ENCODE data around the gene NPDC1. TPM values are rescaled to one million over a fixed set of nuclear protein-coding genes. Genes with fewer than 3 reads are reported as not detected.

Gene NPDC1
- total RNA-seq, 1 donor from 2014 or later = 124 TPM

DNA sequence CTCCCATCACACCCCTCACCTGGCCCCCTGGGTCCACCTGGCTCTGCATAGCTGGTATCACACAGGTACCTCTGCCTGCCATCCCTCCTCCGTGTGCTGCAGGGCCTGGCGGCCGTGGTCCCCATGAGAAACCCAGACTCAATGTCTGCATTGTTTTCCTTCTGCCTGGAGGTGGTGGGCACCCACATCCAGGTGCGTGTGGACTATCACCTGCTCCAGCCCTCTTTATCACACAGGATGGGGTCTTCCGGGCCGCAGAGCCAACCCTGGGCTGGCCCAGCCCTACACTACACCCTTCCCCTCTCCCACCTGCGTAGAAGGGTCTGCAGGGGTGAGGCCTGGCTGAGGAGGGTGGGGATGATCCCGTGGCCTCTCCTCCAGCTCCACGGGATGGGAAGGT lies 7.1 kb downstream of the NPDC1 start:
- TF ChIP-seq, protein P1, sequence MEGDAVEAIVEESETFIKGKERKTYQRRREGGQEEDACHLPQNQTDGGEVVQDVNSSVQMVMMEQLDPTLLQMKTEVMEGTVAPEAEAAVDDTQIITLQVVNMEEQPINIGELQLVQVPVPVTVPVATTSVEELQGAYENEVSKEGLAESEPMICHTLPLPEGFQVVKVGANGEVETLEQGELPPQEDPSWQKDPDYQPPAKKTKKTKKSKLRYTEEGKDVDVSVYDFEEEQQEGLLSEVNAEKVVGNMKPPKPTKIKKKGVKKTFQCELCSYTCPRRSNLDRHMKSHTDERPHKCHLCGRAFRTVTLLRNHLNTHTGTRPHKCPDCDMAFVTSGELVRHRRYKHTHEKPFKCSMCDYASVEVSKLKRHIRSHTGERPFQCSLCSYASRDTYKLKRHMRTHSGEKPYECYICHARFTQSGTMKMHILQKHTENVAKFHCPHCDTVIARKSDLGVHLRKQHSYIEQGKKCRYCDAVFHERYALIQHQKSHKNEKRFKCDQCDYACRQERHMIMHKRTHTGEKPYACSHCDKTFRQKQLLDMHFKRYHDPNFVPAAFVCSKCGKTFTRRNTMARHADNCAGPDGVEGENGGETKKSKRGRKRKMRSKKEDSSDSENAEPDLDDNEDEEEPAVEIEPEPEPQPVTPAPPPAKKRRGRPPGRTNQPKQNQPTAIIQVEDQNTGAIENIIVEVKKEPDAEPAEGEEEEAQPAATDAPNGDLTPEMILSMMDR (IDR thresholded peaks at IDR 0.05) = no peak
- Histone ChIP-seq H3K27ac (no peak overlapping the region), H3K9me3 (no peaks in the 10 kb centered on the region), H3K27me3 (ENCODE audit: low read depth) (peaks cover 8% of the 10 kb centered on the region), H3K4me3 (no peak overlapping the region), H3K36me3 (peaks cover 19% of the 10 kb centered on the region), H3K4me1 (peaks cover 36% of the 10 kb centered on the region)
- ATAC-seq (no peak), DNase-seq (no peak)
- intact Hi-C loops (cut with DNase I) = no loop called here

- no peak for ATAC-seq
- intact Hi-C loops (cut with DNase I) = no loop called here
These were observed 8.5 kb downstream of the NPDC1 start for GRCh38 chr9:137037483-137037882.

GRCh38 chr9:137037035-137037434 lies 8.9 kb downstream of the NPDC1 start:
- Histone ChIP-seq H3K27ac (no peak overlapping the region), H3K36me3 (peaks cover 19% of the 10 kb centered on the region), H3K4me3 (no peak overlapping the region), H3K4me1 (peaks cover 36% of the 10 kb centered on the region), H3K27me3 (ENCODE audit: low read depth) (no peaks in the 10 kb centered on the region), H3K9me3 (no peaks in the 10 kb centered on the region)
- TF ChIP-seq, protein P1 (IDR thresholded peaks at IDR 0.05) = no peak
- no peak for ATAC-seq
- DNase-seq = no peak
- intact Hi-C loops (cut with DNase I) = no loop called here

More at GRCh38 chr9:137037483-137037882, 8.5 kb downstream of the NPDC1 start:
- no peak for DNase-seq
- Histone ChIP-seq H3K4me3 (no peak overlapping the region), H3K9me3 (no peaks in the 10 kb centered on the region), H3K36me3 (peaks cover 19% of the 10 kb centered on the region), H3K27me3 (ENCODE audit: low read depth) (no peaks in the 10 kb centered on the region), H3K4me1 (peaks cover 32% of the 10 kb centered on the region), H3K27ac (no peak overlapping the region)
- TF ChIP-seq, protein P1 (IDR thresholded peaks at IDR 0.05) = no peak

DNA sequence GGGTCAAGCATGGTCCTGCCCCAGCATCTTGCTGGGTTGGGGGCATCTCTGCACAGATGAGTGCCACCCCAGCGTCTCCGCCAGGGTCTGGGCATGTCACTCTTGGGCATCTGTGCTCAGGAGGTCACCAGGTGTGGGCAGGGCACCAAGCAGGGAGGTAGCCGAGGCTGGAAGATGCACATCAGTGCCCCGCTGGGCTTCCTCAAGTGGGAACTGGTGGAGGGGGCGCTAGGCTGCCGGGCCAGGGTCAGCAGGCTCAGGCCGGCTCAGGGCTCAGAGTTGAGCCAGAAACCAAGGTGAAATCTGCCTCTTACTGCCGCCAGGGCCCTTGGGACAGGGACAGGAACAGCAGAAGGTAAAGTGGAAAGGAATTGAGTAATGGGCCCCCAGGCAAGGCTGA lies 10.0 kb downstream of the NPDC1 start:
- no peaks in the 10 kb centered on the region for H3K27me3 ChIP-seq (ENCODE audit: low read depth)
- intact Hi-C loops (cut with DNase I) = no loop called here
- no peaks in the 10 kb centered on the region for H3K9me3 ChIP-seq
- peaks cover 19% of the 10 kb centered on the region for H3K36me3 ChIP-seq
- H3K27ac ChIP-seq = no peak overlapping the region
- TF ChIP-seq, protein P1 (IDR thresholded peaks at IDR 0.05) = no peak
- peaks cover 37% of the 10 kb centered on the region for H3K4me1 ChIP-seq
- DNase-seq (no peak), ATAC-seq (no peak)
- no peak overlapping the region for H3K4me3 ChIP-seq

DNA sequence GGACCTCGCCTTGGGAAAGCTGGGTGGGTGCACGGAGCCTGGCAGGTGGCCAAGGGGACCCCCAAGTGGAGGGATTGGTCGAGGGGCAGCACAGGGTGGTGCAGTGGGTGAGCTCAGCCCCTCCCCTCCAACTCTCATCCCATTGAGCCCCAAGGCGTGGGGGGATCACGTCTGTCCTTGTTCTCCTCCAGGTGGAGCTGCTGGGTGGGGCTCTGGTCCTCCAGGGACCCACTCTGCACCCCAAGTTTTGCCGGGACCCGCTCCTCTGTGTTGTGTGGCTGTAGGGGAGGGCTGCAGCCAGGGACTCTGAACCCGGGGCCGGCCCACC lies 10.5 kb downstream of the NPDC1 start:
- no peak overlapping the region for H3K27ac ChIP-seq
- TF ChIP-seq, protein P1 (IDR thresholded peaks at IDR 0.05) = peak; percentile 2
- ATAC-seq (peak in 1 of 2 donors; percentile 0), DNase-seq (no peak)
- no peak overlapping the region for H3K4me3 ChIP-seq
- H3K4me1 ChIP-seq = peaks cover 38% of the 10 kb centered on the region
- intact Hi-C loops (cut with DNase I) = no loop called here
- no peaks in the 10 kb centered on the region for H3K27me3 ChIP-seq (ENCODE audit: low read depth)
- peaks cover 19% of the 10 kb centered on the region for H3K36me3 ChIP-seq
- H3K9me3 ChIP-seq = no peaks in the 10 kb centered on the region
